ENCODE measurements around the gene IL17RB.

GRCh38 chr3:53844262-53845102, 1.9 kb upstream of the IL17RB start:
- TF ChIP-seq EZH2phosphoT487 (IDR thresholded peaks at IDR 0.05; ENCODE audit: insufficient read depth, low read depth) = no peak
- no peak for TF ChIP-seq EZH2 (IDR thresholded peaks at IDR 0.05; ENCODE audit: insufficient read depth, poor library complexity, severe bottlenecking)

Measured in GM23248 (cell line).